Measurements from ENCODE around the gene CABCOCO1.

DNA sequence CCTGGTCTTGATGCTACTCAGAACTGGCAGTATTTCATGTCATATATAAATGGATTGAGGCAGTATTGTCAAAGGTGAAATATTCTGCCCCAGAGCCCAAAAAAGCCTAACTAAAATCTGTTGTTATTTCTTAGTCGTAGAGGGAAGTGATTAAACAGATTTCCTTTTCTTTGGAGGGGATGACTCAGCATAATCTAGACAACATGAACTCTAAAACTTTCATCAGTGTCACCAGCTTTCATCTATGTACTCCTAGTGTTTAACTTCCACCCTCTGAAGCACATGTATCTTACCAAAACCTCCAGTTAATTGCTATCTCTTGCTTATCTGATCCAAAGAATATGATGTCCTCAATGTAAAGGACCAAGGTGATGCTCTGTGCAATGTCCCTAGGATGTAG lies 141.7 kb downstream of the CABCOCO1 start:
- TF ChIP-seq, protein P1, sequence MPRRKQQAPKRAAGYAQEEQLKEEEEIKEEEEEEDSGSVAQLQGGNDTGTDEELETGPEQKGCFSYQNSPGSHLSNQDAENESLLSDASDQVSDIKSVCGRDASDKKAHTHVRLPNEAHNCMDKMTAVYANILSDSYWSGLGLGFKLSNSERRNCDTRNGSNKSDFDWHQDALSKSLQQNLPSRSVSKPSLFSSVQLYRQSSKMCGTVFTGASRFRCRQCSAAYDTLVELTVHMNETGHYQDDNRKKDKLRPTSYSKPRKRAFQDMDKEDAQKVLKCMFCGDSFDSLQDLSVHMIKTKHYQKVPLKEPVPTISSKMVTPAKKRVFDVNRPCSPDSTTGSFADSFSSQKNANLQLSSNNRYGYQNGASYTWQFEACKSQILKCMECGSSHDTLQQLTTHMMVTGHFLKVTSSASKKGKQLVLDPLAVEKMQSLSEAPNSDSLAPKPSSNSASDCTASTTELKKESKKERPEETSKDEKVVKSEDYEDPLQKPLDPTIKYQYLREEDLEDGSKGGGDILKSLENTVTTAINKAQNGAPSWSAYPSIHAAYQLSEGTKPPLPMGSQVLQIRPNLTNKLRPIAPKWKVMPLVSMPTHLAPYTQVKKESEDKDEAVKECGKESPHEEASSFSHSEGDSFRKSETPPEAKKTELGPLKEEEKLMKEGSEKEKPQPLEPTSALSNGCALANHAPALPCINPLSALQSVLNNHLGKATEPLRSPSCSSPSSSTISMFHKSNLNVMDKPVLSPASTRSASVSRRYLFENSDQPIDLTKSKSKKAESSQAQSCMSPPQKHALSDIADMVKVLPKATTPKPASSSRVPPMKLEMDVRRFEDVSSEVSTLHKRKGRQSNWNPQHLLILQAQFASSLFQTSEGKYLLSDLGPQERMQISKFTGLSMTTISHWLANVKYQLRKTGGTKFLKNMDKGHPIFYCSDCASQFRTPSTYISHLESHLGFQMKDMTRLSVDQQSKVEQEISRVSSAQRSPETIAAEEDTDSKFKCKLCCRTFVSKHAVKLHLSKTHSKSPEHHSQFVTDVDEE (CRISPR knock-in tag; IDR thresholded peaks at IDR 0.05): no peak
- TF ChIP-seq ZC3H10 (CRISPR knock-in tag; IDR thresholded peaks at IDR 0.05): no peak
- TF ChIP-seq ZFP30 (CRISPR knock-in tag; IDR thresholded peaks at IDR 0.05): no peak
- no peak for TF ChIP-seq ZFP3 (CRISPR knock-in tag; IDR thresholded peaks at IDR 0.05)
- no peak for TF ChIP-seq RARB (CRISPR knock-in tag; IDR thresholded peaks at IDR 0.05)
- TF ChIP-seq PPARA (CRISPR knock-in tag; IDR thresholded peaks at IDR 0.05; ENCODE audit: borderline replicate concordance): no peak
- no peak for TF ChIP-seq TCF4 (CRISPR knock-in tag; IDR thresholded peaks at IDR 0.05; ENCODE audit: borderline replicate concordance)
- TF ChIP-seq ZNF565 (CRISPR knock-in tag; conservative IDR thresholded peaks at IDR 0.05; ENCODE audit: low read depth): no peak
- TF ChIP-seq ZNF70 (CRISPR knock-in tag; IDR thresholded peaks at IDR 0.05): no peak

Measured in SK-N-SH treated with all-trans-retinoic acid at 6 μM for 48 hours (cell line).